B cell (primary cell): Measurements from ENCODE around the gene MED12L.

Experiments used
- CTCF ChIP-seq: fragments of 200-600 bp; IDR thresholded peaks from one replicate; pipeline ENCODE4 v1.8.0; 2022; ENCODE audit warnings: antibody characterized with exemption, mild to moderate bottlenecking
- EZH2 ChIP-seq: IDR thresholded peaks from 2 replicates; pipeline ENCODE4 v1.6.1; 2012; ENCODE audit warnings: borderline replicate concordance, low read depth, mild to moderate bottlenecking, moderate library complexity, low read length; ENCODE audit not compliant: insufficient read depth, poor library complexity, severe bottlenecking

GRCh38 chr3:151439652-151440125, 354.2 kb downstream of the MED12L start:
- TF ChIP-seq CTCF: peak; percentile 87
- no peak for TF ChIP-seq EZH2
